Measurements from ENCODE around the gene BABAM2.

BABAM2 gene

DNA sequence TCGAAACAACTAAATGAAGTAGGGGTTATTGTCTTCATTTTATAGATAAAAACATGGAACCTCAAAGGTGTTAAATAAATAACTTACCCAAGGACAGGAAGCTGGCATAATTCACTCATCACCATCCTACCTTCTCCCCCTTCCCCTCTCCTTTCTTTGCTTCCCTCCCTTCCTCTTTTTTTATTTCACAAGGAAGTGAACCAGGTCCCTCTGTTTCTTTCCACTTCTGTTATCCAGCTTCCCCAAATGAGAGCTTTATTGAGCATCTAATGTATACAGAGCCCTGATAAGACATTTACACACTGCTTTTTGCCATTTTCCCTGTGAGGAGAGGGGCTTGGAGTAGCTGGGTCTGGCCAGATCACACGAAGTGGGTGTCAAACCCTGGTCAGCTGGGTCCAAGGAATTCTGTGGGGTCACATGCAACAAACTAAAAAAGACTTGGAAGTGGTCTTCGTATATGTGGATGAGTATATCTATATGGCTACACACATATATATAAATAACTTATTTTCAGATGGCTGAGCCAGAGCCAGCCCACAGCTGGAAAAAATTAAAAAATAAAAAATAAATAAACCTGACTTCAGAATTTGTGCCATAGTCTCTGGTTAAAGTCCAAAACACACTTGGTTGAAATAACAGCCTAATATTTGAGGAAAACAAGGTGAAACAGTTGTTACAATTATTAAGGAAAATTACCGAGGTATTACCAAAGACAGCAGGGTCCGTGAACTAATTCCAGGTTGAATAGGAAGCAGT, 452.8 kb downstream of the BABAM2 start:
- DNase-seq (ENCODE audit: low read depth): no peak
- in situ Hi-C loops (cut with HindIII; ENCODE audit: low sequenced_read_pairs): no loop called here
- H3K4me3 ChIP-seq (ENCODE audit: low read depth, low read length): no peak overlapping the region
- TF ChIP-seq, protein P1, sequence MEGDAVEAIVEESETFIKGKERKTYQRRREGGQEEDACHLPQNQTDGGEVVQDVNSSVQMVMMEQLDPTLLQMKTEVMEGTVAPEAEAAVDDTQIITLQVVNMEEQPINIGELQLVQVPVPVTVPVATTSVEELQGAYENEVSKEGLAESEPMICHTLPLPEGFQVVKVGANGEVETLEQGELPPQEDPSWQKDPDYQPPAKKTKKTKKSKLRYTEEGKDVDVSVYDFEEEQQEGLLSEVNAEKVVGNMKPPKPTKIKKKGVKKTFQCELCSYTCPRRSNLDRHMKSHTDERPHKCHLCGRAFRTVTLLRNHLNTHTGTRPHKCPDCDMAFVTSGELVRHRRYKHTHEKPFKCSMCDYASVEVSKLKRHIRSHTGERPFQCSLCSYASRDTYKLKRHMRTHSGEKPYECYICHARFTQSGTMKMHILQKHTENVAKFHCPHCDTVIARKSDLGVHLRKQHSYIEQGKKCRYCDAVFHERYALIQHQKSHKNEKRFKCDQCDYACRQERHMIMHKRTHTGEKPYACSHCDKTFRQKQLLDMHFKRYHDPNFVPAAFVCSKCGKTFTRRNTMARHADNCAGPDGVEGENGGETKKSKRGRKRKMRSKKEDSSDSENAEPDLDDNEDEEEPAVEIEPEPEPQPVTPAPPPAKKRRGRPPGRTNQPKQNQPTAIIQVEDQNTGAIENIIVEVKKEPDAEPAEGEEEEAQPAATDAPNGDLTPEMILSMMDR (IDR thresholded peaks at IDR 0.05; ENCODE audit: low read depth, low read length, missing control alignments): no peak

DNA sequence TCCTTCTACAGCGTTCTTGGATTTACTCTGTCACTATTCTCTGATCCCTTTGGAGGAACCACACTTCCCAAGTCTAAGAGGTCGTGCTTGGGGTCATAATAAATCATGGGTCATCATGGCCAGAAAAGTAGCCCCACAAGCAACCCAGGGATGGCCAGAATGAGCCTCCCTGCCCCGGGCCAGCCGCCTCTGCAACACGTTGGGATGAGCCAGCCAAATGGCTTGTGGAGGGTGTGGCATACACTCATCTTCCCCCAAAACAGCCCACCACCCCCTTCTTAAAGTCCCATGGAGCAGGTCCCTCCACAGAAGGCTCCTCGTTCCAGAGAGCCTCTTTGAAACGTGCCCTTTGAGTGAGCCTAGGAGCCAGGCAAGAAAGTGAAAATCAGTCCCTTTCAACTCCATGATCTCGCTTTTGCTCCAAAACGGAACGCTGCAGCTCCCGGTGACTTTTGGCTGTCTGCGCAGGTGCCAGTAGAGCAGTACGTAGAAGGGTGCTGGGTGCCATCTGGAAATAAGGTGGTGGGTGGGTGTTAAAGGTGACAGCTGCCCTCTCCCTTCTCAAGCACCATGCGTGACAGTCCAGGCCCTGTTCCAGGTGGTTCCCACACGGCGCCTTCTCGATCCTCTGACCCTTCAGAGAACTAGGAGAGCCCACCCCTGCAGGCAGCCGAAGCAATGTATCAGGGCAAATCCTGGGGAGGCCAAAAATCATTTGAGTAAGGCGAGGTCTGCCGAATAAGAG, 453.6 kb downstream of the BABAM2 start:
- no peak overlapping the region for H3K4me3 ChIP-seq (ENCODE audit: low read depth, low read length)
- in situ Hi-C loops (cut with HindIII; ENCODE audit: low sequenced_read_pairs): no loop called here
- DNase-seq (ENCODE audit: low read depth): no peak
- TF ChIP-seq, protein P1 (IDR thresholded peaks at IDR 0.05; ENCODE audit: low read depth, low read length, missing control alignments): no peak

DNA sequence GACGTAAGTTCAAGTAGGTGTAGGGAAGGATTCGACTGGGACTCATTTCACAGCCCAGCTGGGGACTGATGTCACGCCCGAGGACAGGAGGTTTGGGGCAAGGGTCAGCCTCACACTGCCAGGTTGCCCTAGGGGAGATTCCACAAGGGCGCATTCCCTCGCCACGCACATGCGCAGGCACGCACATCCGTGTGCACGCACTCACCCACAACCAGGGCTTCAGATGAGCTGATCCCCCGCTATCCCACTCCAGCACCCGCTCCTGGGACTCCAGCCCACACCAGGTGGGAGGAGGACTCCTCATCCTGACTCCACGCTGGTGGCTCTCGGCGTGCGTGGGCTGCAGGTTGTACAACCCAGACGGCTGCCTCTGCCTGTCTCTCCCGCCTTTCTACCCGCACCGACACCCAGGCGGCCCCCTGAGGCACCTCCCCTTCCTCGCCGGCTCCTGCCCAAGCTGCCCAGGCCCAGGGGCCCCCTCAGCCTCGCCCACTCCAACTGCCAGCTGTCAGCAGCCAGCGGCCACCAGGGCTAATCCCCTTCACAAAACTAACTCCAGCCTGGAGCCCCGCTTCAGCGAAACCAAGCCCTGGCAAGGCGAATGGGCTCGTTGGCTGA, 454.3 kb downstream of the BABAM2 start:
- DNase-seq (ENCODE audit: low read depth): no peak
- TF ChIP-seq, protein P1 (IDR thresholded peaks at IDR 0.05; ENCODE audit: low read depth, low read length, missing control alignments): no peak
- no peak overlapping the region for H3K4me3 ChIP-seq (ENCODE audit: low read depth, low read length)
- in situ Hi-C loops (cut with HindIII; ENCODE audit: low sequenced_read_pairs): no loop called here

DNA sequence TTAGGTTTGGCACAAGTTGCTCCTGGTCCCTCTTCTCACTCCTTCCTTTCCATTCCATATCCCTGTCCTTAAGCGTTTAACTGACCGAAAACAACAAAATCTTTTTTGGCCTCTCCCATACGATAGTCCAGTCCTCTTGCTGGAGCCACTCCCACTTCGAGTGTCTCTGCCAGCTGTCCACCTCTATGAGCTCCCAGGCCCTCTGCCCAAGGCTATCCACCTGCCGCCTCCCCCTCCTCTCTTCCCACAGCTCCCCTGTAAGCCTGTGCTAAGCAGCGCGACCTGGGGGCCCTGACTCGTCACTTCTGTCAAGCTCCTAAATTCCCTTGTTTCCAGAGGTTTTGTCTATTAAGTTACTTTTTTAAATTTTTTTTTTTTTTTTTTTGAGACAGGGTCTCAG, 455.1 kb downstream of the BABAM2 start:
- TF ChIP-seq, protein P1 (IDR thresholded peaks at IDR 0.05; ENCODE audit: low read depth, low read length, missing control alignments): no peak
- in situ Hi-C loops (cut with HindIII; ENCODE audit: low sequenced_read_pairs): no loop called here
- H3K4me3 ChIP-seq (ENCODE audit: low read depth, low read length): no peak overlapping the region
- DNase-seq (ENCODE audit: low read depth): no peak

DNA sequence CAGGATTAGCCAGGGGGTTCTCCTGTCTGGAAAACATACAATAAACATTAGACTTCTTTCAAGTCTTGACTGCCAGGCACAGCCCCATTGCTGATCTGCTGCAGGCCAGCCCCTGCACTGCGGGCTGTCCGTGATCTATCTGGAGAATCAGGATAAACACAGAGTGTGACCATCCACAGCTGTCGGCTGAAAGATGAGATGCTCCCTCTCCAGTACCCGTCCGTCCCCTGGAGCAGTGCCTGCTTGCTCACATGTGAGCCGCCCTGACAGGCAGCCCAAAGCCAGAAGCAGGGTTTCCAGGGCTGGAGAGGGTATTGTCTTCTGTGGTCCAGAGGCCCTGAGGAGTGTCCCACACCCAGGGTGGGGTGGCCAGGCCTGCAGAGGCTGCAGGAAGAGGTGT, 456.1 kb downstream of the BABAM2 start:
- H3K4me3 ChIP-seq (ENCODE audit: low read depth, low read length): no peak overlapping the region
- no peak for DNase-seq (ENCODE audit: low read depth)
- TF ChIP-seq, protein P1 (IDR thresholded peaks at IDR 0.05; ENCODE audit: low read depth, low read length, missing control alignments): no peak
- in situ Hi-C loops (cut with HindIII; ENCODE audit: low sequenced_read_pairs): no loop called here

DNA sequence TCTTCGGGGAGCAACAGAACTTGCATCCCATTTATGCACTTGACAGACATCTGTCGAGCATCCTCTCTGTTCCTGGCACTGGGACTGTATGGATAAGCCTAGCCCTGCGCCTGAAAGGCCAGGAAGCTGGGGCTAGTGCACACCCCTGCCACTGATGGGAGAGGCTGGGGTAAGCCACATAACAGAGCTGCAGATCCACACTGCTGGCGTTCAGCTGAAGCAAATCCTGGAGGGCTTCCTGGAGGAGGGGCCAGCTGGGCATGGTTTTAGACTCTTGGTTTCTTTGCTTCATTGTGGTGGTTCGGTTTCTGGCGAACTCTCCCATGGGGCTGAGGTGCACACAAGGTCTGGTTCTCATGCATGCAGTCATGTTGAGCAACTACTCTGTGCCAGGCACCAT, 456.7 kb downstream of the BABAM2 start:
- no peak overlapping the region for H3K4me3 ChIP-seq (ENCODE audit: low read depth, low read length)
- in situ Hi-C loops (cut with HindIII; ENCODE audit: low sequenced_read_pairs): no loop called here
- TF ChIP-seq, protein P1 (IDR thresholded peaks at IDR 0.05; ENCODE audit: low read depth, low read length, missing control alignments): no peak
- no peak for DNase-seq (ENCODE audit: low read depth)

All from astrocyte of the cerebellum (primary cell).